H9 (cell line): ENCODE results near the gene GOLGA8S. TPM values are rescaled to one million over a fixed set of nuclear protein-coding genes. Genes with fewer than 3 reads are reported as not detected.

Experiments
- DNase-seq: peaks from one replicate; pipeline ENCODE4 v3.0.0-alpha.2; 2017
- H2AFZ ChIP-seq: one replicate; pipeline ENCODE4 v1.6.1; 2013; ENCODE audit warnings: mild to moderate bottlenecking, low read length, control low read depth, moderate library complexity
- H2AK5ac ChIP-seq: 2 replicates; pipeline ENCODE4 v1.6.1; 2013; ENCODE audit warnings: low read length, control low read depth, mixed read lengths; ENCODE audit not compliant: insufficient read length
- H2BK120ac ChIP-seq: one replicate; pipeline ENCODE4 v1.6.1; 2013; ENCODE audit warnings: low read depth, mild to moderate bottlenecking, low read length, control low read depth, inconsistent platforms; ENCODE audit not compliant: poor library complexity, severe bottlenecking
- H2BK12ac ChIP-seq: 2 replicates; pipeline ENCODE4 v1.6.1; 2013; ENCODE audit warnings: low read length, control low read depth, mixed read lengths, low read depth; ENCODE audit not compliant: insufficient read length
- H2BK15ac ChIP-seq: 2 replicates; pipeline ENCODE4 v1.6.1; 2013; ENCODE audit warnings: low read depth, low read length, control low read depth
- H2BK20ac ChIP-seq: one replicate; pipeline ENCODE4 v1.6.1; 2013; ENCODE audit warnings: low read depth, mild to moderate bottlenecking, low read length, control low read depth, inconsistent platforms; ENCODE audit not compliant: poor library complexity, severe bottlenecking
- H2BK5ac ChIP-seq: 2 replicates; pipeline ENCODE4 v1.6.1; 2013; ENCODE audit warnings: low read length, control low read depth, mixed read lengths; ENCODE audit not compliant: insufficient read length
- H3K14ac ChIP-seq: 2 replicates; pipeline ENCODE4 v1.6.1; 2013; ENCODE audit warnings: low read length, control low read depth; ENCODE audit not compliant: insufficient read depth
- H3K18ac ChIP-seq: 2 replicates; pipeline ENCODE4 v1.6.1; 2013; ENCODE audit warnings: low read depth, mild to moderate bottlenecking, mixed read lengths, low read length, control low read depth; ENCODE audit not compliant: insufficient read length
- H3K23ac ChIP-seq: 2 replicates; pipeline ENCODE4 v1.6.1; 2013; ENCODE audit warnings: low read length, control low read depth, mixed read lengths, low read depth; ENCODE audit not compliant: insufficient read length
- H3K23me2 ChIP-seq: 2 replicates; pipeline ENCODE4 v1.6.1; 2013; ENCODE audit warnings: low read depth, mild to moderate bottlenecking, mixed read lengths, low read length, control low read depth; ENCODE audit not compliant: insufficient read length, poor library complexity, severe bottlenecking
- H3K27ac ChIP-seq: 2 replicates; pipeline ENCODE4 v1.5.1; 2013; ENCODE audit warnings: low read length, control low read depth, mixed read lengths, low read depth; ENCODE audit not compliant: insufficient read length
- H3K27me3 ChIP-seq: 2 replicates; pipeline ENCODE4 v1.6.1; 2013; ENCODE audit warnings: low read length, control low read depth, inconsistent platforms; ENCODE audit not compliant: insufficient read depth
- H3K4ac ChIP-seq: 2 replicates; pipeline ENCODE4 v1.6.1; 2013; ENCODE audit warnings: low read depth, mild to moderate bottlenecking, control low read depth, inconsistent platforms, low read length, moderate library complexity
- H3K4me1 ChIP-seq: 2 replicates; pipeline ENCODE4 v1.6.1; 2013; ENCODE audit warnings: low read length, control low read depth, inconsistent platforms; ENCODE audit not compliant: insufficient read depth
- H3K4me2 ChIP-seq: 2 replicates; pipeline ENCODE4 v1.6.1; 2013; ENCODE audit warnings: low read length, control low read depth, mixed read lengths; ENCODE audit not compliant: insufficient read length, insufficient read depth
- H3K56ac ChIP-seq: 2 replicates; pipeline ENCODE4 v1.6.1; 2013; ENCODE audit warnings: low read depth, mild to moderate bottlenecking, mixed read lengths, low read length, control low read depth; ENCODE audit not compliant: insufficient read length
- H3K79me1 ChIP-seq: 2 replicates; pipeline ENCODE4 v1.6.1; 2013; ENCODE audit warnings: low read depth, mild to moderate bottlenecking, moderate library complexity, low read length, control low read depth, inconsistent platforms; ENCODE audit not compliant: insufficient read depth, poor library complexity, severe bottlenecking
- H3K79me2 ChIP-seq: 2 replicates; pipeline ENCODE4 v1.6.1; 2013; ENCODE audit warnings: low read length, control low read depth, inconsistent platforms; ENCODE audit not compliant: insufficient read depth
- H3K9ac ChIP-seq: 2 replicates; pipeline ENCODE4 v1.6.1; 2013; ENCODE audit warnings: low read length, control low read depth, mixed read lengths; ENCODE audit not compliant: insufficient read length; ENCODE audit errors: extremely low read depth
- H3K9me3 ChIP-seq: one replicate; pipeline ENCODE4 v1.6.1; 2013; ENCODE audit warnings: low read depth, low read length, inconsistent platforms; ENCODE audit not compliant: control insufficient read depth
- H3T11ph ChIP-seq: one replicate; pipeline ENCODE4 v1.6.1; 2013; ENCODE audit warnings: mild to moderate bottlenecking, low read length, control low read depth, inconsistent platforms
- H4K20me1 ChIP-seq: one replicate; pipeline ENCODE4 v1.6.1; 2013; ENCODE audit not compliant: control insufficient read depth, insufficient read length, insufficient read depth
- H4K5ac ChIP-seq: 2 replicates; pipeline ENCODE4 v1.6.1; 2013; ENCODE audit warnings: low read depth, mild to moderate bottlenecking, mixed read lengths, low read length, control low read depth; ENCODE audit not compliant: insufficient read length
- H4K8ac ChIP-seq: replicated peaks from 2 replicates; pipeline ENCODE4 v1.6.1; 2013; ENCODE audit warnings: low read length, control low read depth, mixed read lengths, low read depth; ENCODE audit not compliant: insufficient read length
- H4K91ac ChIP-seq: 2 replicates; pipeline ENCODE4 v1.6.1; 2013; ENCODE audit warnings: low read depth, mild to moderate bottlenecking, moderate library complexity, mixed read lengths, low read length, control low read depth; ENCODE audit not compliant: insufficient read length
- H3K27ac Mint-ChIP-seq, 3 experiments: 2 replicates in 2 of 3; 3 replicates in 1 of 3; pipeline ENCODE4 v1.8.0; 2020 to 2021; ENCODE audit warnings: mixed read lengths in 3 of 3, mild to moderate bottlenecking in 1 of 3, moderate library complexity in 1 of 3
- H3K27me3 Mint-ChIP-seq: 2 replicates; pipeline ENCODE4 v1.8.0; 2021; ENCODE audit warnings: low read depth, mild to moderate bottlenecking, moderate library complexity, mixed read lengths
- H3K36me3 Mint-ChIP-seq, 3 experiments: 2 replicates in 2 of 3; 3 replicates in 1 of 3; pipeline ENCODE4 v1.8.0; 2020 to 2021; ENCODE audit warnings: low read depth in 3 of 3, mixed read lengths in 3 of 3; ENCODE audit not compliant: insufficient read depth in 1 of 3
- H3K4me1 Mint-ChIP-seq, 2 experiments: 2 replicates each; pipeline ENCODE4 v1.8.0; 2020; ENCODE audit warnings: mixed read lengths in 2 of 2
- H3K4me3 Mint-ChIP-seq, 2 experiments: 2 replicates in 1 of 2; 3 replicates in 1 of 2; pipeline ENCODE4 v1.8.0; 2020 to 2021; ENCODE audit warnings: mild to moderate bottlenecking in 2 of 2, mixed read lengths in 2 of 2, moderate library complexity in 1 of 2
- H3K9me3 Mint-ChIP-seq, 2 experiments: 2 replicates in 1 of 2; 3 replicates in 1 of 2; pipeline ENCODE4 v1.8.0; 2020; ENCODE audit warnings: mild to moderate bottlenecking in 2 of 2, mixed read lengths in 2 of 2, moderate library complexity in 1 of 2
- WGBS: extraction: QIAGEN DNeasy Blood & Tissue Kit; methylation state at CpG from one replicate; pipeline ENCODE4 v1.1.7; 2013; ENCODE audit warnings: missing lambda C conversion rate, low lambda C conversion rate, mixed read lengths; ENCODE audit not compliant: insufficient read length; ENCODE audit errors: extremely low coverage; 5-methylcytosine and 5-hydroxymethylcytosine counted together
- total RNA-seq: library from RNA; stranded (reverse); gene quantifications from 2 replicates; pipeline ENCODE4 v1.2.1, GENCODE V29; 2021
- TF ChIP-seq, protein P1 (sequence below): fragments of 200-600 bp; sonication (generic); conservative IDR thresholded peaks from 3 replicates; pipeline ENCODE4 v1.8.0; 2021; ENCODE audit warnings: antibody characterized with exemption, mild to moderate bottlenecking

The GOLGA8S gene
- total RNA-seq, 1 experiment from 2014 or later, result 0.07 TPM

DNA sequence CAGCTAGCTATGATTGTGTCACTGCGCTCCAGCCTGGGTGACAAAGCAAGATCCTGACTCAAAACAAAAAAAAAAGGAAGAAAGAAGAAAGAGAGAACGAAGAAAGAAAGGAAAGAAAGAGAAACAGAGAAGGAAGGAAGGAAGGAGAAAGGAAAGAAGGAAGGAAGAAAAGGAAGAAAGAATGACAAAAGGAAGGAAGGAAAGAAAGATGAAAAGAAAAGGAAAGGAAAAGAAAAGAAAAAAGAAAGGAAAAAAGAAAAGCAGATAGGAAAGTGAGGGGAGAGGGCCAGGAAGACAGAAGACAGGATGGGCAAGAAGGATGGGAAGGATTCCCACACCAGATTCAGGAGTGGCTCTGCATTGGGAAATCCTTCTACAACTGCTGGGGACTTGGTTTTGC is 47.6 kb downstream of the GOLGA8S start:
- no peak overlapping the region for H2BK120ac ChIP-seq
- no peak overlapping the region for H3K56ac ChIP-seq
- Mint-ChIP-seq H3K36me3 (peaks cover 1 to 4% (median 3%) of the 10 kb centered on the region in 3 experiments; a peak in 6 of 7 replicates), H3K4me1 (peaks cover 3 to 8% of the 10 kb centered on the region in 2 experiments; a peak in 1 of 4 replicates), H3K4me3 (no peak overlapping the region), H3K27ac (no peak overlapping the region; a peak in 1 of 7 replicates), H3K27me3 (peaks cover 2% of the 10 kb centered on the region), H3K9me3 (peaks cover 81 to 83% of the 10 kb centered on the region in 2 experiments)
- DNase-seq, result no peak
- no peaks in the 10 kb centered on the region for H3K27me3 ChIP-seq
- H3K4ac ChIP-seq, result no peak overlapping the region
- no peaks in the 10 kb centered on the region for H3K4me1 ChIP-seq
- TF ChIP-seq, protein P1, sequence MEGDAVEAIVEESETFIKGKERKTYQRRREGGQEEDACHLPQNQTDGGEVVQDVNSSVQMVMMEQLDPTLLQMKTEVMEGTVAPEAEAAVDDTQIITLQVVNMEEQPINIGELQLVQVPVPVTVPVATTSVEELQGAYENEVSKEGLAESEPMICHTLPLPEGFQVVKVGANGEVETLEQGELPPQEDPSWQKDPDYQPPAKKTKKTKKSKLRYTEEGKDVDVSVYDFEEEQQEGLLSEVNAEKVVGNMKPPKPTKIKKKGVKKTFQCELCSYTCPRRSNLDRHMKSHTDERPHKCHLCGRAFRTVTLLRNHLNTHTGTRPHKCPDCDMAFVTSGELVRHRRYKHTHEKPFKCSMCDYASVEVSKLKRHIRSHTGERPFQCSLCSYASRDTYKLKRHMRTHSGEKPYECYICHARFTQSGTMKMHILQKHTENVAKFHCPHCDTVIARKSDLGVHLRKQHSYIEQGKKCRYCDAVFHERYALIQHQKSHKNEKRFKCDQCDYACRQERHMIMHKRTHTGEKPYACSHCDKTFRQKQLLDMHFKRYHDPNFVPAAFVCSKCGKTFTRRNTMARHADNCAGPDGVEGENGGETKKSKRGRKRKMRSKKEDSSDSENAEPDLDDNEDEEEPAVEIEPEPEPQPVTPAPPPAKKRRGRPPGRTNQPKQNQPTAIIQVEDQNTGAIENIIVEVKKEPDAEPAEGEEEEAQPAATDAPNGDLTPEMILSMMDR, result no peak
- H2AFZ ChIP-seq, result no peak overlapping the region
- no peak overlapping the region for H3K23ac ChIP-seq
- no peak overlapping the region for H2BK12ac ChIP-seq
- H4K20me1 ChIP-seq, result no peaks in the 10 kb centered on the region
- no peak overlapping the region for H4K91ac ChIP-seq
- H3T11ph ChIP-seq, result no peak overlapping the region
- H2BK5ac ChIP-seq, result no peak overlapping the region
- peaks cover 13% of the 10 kb centered on the region for H3K9me3 ChIP-seq
- H2BK15ac ChIP-seq, result no peak overlapping the region
- no peak overlapping the region for H3K14ac ChIP-seq
- no peak overlapping the region for H3K9ac ChIP-seq
- WGBS, result no CpG with 5 or more reads among the region's 2 CpGs
- H3K4me2 ChIP-seq, result no peak overlapping the region
- H3K79me1 ChIP-seq, result no peaks in the 10 kb centered on the region
- no peak overlapping the region for H2BK20ac ChIP-seq
- no peak overlapping the region for H2AK5ac ChIP-seq
- H4K8ac ChIP-seq, result no peak overlapping the region
- H3K18ac ChIP-seq, result no peak overlapping the region
- no peaks in the 10 kb centered on the region for H3K23me2 ChIP-seq
- H3K27ac ChIP-seq, result no peak overlapping the region
- H3K79me2 ChIP-seq, result no peaks in the 10 kb centered on the region
- no peak overlapping the region for H4K5ac ChIP-seq
